ENCODE results near the gene RNGTT.

RNGTT gene

GRCh38 chr6:88577461-88577860 lies 386.0 kb downstream of the RNGTT start:
- DNase-seq: no peak

GRCh38 chr6:88575536-88575935 lies 387.9 kb downstream of the RNGTT start:
- no peak for DNase-seq

GRCh38 chr6:88574651-88575050 lies 388.8 kb downstream of the RNGTT start:
- no peak for DNase-seq

- DNase-seq: no peak
Measured at GRCh38 chr6:88574031-88574430, 389.4 kb downstream of the RNGTT start.

- DNase-seq: no peak
Measured at GRCh38 chr6:88573561-88573960, 389.9 kb downstream of the RNGTT start.

GRCh38 chr6:88572449-88573139 lies 390.8 kb downstream of the RNGTT start:
- no peak for DNase-seq

- no peak for DNase-seq
Measured at GRCh38 chr6:88569959-88570358, 393.5 kb downstream of the RNGTT start.

- no peak for DNase-seq
Measured at GRCh38 chr6:88567696-88568095, 395.7 kb downstream of the RNGTT start.

GRCh38 chr6:88566746-88567534 lies 396.5 kb downstream of the RNGTT start:
- no peak for DNase-seq

- no peak for DNase-seq
Measured at GRCh38 chr6:88565836-88566235, 397.6 kb downstream of the RNGTT start.

- no peak for DNase-seq
Measured at GRCh38 chr6:88565409-88565811, 398.0 kb downstream of the RNGTT start.

- DNase-seq: no peak
Measured at GRCh38 chr6:88563277-88563625, 400.2 kb downstream of the RNGTT start.

- DNase-seq: no peak
Measured at GRCh38 chr6:88562353-88563276, 400.8 kb downstream of the RNGTT start.

GRCh38 chr6:88561954-88562315 lies 401.5 kb downstream of the RNGTT start:
- DNase-seq: no peak

GRCh38 chr6:88561034-88561953 lies 402.1 kb downstream of the RNGTT start:
- no peak for DNase-seq
